Measurements from ENCODE around the gene CAMSAP3.

CAMSAP3 gene

GRCh38 chr19:7559102-7559501 lies 36.6 kb upstream of the CAMSAP3 start:
- no peak for TF ChIP-seq CTCF (IDR thresholded peaks at IDR 0.05; ENCODE audit: low read depth, low read length)
- H3K4me3 ChIP-seq (ENCODE audit: low read depth, low read length) = no peak overlapping the region

DNA sequence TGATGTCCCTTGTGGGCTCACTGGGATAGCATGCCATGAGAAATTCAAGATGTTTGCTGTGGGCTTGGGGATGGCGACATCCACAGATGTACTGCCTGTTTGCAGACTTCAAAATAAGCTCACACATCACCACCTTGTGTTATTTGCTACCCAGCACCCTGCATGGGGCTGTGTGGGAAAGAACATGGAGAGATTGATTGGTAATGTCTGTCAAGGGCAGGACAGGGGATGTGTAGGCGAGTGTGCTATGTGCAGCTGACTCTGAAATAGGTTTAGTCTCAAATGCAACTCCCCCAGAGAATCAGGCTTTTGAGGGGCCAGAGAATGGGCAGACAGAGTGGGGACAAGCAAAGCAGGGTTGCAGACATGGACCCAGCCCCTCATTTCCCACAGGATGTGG lies 35.4 kb upstream of the CAMSAP3 start:
- no peak overlapping the region for H3K4me3 ChIP-seq (ENCODE audit: low read depth, low read length)
- TF ChIP-seq CTCF (IDR thresholded peaks at IDR 0.05; ENCODE audit: low read depth, low read length) = no peak

DNA sequence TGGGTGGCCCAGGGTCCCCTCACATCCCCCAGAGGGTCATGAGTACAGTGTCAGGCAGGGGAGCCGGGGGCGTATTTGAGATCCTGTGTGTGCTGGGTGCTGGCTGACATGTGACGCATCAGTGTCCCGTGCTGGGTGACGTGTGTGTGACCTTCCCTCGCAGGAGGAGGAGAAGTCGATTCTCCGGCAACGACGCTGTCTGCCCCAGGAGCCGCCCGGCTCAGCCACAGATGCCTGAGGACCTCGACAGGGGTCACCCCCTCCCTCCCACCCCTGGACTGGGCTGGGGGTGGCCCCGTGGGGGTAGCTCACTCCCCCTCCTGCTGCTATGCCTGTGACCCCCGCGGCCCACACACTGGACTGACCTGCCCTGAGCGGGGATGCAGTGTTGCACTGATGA lies 34.3 kb upstream of the CAMSAP3 start:
- TF ChIP-seq CTCF (IDR thresholded peaks at IDR 0.05; ENCODE audit: low read depth, low read length) = no peak
- H3K4me3 ChIP-seq (ENCODE audit: low read depth, low read length) = no peak overlapping the region

DNA sequence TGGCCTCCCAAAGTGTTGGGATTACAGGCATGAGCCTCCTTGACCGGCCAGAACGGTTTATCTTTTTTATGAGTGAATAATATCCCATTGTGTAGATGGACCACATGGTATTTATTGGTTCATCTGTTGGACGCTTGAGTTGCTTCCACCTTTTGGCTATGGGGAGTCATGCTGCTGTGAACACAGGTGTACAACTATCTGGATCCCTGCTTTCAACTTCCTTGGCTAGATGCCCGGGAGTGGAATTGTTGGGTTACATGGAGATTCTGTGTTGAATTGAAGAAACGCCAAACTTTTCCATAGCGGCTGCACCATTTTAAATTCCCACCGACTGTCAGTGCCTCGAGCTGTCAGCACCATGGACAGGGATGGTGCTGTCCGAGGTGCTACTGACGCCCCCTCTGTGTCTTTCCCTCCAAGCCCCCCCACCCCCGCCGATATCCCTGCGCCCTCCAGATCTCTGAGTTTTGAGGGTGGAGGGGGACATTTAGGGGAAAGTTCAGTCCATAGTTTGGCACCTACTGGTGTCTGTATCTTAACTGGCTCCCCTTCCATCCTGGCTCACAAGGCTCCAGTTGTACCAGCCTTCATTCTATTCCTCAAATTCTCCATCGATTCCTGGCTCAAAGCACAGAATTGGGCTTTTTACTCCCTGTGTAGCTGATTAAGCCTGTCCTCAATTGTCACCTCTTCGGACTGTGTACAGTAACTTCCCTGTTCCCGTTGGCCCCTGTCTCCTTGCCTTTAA lies 32.8 kb upstream of the CAMSAP3 start:
- H3K4me3 ChIP-seq (ENCODE audit: low read depth, low read length) = no peak overlapping the region
- no peak for TF ChIP-seq CTCF (IDR thresholded peaks at IDR 0.05; ENCODE audit: low read depth, low read length)

GRCh38 chr19:7564866-7565265 lies 30.8 kb upstream of the CAMSAP3 start:
- no peak for TF ChIP-seq CTCF (IDR thresholded peaks at IDR 0.05; ENCODE audit: low read depth, low read length)
- no peak overlapping the region for H3K4me3 ChIP-seq (ENCODE audit: low read depth, low read length)

DNA sequence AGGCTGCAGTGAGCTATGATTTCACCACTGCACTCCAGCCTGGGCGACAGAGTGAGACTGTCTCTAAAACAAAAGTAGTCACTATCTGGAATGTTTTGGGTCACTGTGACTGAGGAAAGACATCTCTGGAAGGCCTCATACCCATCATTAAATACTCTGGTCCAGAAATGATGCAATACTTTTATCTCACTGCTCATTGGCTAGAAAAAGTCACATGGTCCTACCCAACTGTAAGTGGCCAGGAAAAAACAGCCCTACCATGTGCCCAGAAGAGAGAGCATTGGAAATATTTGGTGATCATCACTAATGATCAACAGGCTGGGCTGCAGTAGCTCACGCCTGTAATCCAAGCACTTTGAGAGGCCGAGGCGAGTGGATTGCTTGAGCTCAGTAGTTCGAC lies 30.3 kb upstream of the CAMSAP3 start:
- H3K4me3 ChIP-seq (ENCODE audit: low read depth, low read length) = no peak overlapping the region
- TF ChIP-seq CTCF (IDR thresholded peaks at IDR 0.05; ENCODE audit: low read depth, low read length) = no peak

- H3K4me3 ChIP-seq (ENCODE audit: low read depth, low read length) = no peak overlapping the region
- TF ChIP-seq CTCF (IDR thresholded peaks at IDR 0.05; ENCODE audit: low read depth, low read length) = no peak
These were observed 24.9 kb upstream of the CAMSAP3 start for GRCh38 chr19:7570761-7571160.

Data from WI38 (cell line).